ENCODE results near the gene LPO.

GRCh38 chr17:58279736-58280479 lies 41.5 kb downstream of the LPO start:
- TF ChIP-seq, protein P1, sequence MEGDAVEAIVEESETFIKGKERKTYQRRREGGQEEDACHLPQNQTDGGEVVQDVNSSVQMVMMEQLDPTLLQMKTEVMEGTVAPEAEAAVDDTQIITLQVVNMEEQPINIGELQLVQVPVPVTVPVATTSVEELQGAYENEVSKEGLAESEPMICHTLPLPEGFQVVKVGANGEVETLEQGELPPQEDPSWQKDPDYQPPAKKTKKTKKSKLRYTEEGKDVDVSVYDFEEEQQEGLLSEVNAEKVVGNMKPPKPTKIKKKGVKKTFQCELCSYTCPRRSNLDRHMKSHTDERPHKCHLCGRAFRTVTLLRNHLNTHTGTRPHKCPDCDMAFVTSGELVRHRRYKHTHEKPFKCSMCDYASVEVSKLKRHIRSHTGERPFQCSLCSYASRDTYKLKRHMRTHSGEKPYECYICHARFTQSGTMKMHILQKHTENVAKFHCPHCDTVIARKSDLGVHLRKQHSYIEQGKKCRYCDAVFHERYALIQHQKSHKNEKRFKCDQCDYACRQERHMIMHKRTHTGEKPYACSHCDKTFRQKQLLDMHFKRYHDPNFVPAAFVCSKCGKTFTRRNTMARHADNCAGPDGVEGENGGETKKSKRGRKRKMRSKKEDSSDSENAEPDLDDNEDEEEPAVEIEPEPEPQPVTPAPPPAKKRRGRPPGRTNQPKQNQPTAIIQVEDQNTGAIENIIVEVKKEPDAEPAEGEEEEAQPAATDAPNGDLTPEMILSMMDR (IDR thresholded peaks at IDR 0.05) = no peak
- TF ChIP-seq POLR2A (IDR thresholded peaks at IDR 0.05) = no peak

Measured in lower leg skin (tissue), 3 donors.